K562 (cell line): ENCODE measurements around the gene OR13A1. TPM values are rescaled to one million over a fixed set of nuclear protein-coding genes. Genes with fewer than 3 reads are reported as not detected.

Source experiments
- EP300 ChIP-seq: IDR thresholded peaks from 2 replicates; pipeline ENCODE4 v1.6.1; 2012; ENCODE audit warnings: low read length, improper control_type of control experiment
- ESRRA ChIP-seq: fragments of 450-650 bp; IDR thresholded peaks from 2 replicates; pipeline ENCODE4 v1.6.1; 2014; ENCODE audit warnings: low read depth, mild to moderate bottlenecking, moderate library complexity, borderline replicate concordance
- ILF3 ChIP-seq: fragments of 450-650 bp; IDR thresholded peaks from 2 replicates; pipeline ENCODE4 v1.6.1; 2018; ENCODE audit warnings: antibody characterized with exemption, mild to moderate bottlenecking, moderate library complexity, borderline replicate concordance
- L3MBTL2 ChIP-seq: fragments of 450-650 bp; IDR thresholded peaks from 2 replicates; pipeline ENCODE4 v1.6.1; 2016; ENCODE audit warnings: mild to moderate bottlenecking, moderate library complexity
- NBN ChIP-seq: fragments of 450-650 bp; IDR thresholded peaks from 2 replicates; pipeline ENCODE4 v1.6.1; 2016; ENCODE audit warnings: low read depth, mild to moderate bottlenecking
- SMARCA4 ChIP-seq: fragments of 450-650 bp; IDR thresholded peaks from 2 replicates; pipeline ENCODE4 v1.6.1; 2016
- SMARCC2 ChIP-seq: fragments of 450-650 bp; IDR thresholded peaks from 2 replicates; pipeline ENCODE4 v1.6.1; 2017; ENCODE audit warnings: antibody characterized with exemption, moderate library complexity, mild to moderate bottlenecking, low read depth
- SMARCE1 ChIP-seq: fragments of 450-650 bp; IDR thresholded peaks from 2 replicates; pipeline ENCODE4 v1.7.1; 2016; ENCODE audit warnings: mild to moderate bottlenecking
- TEAD4 ChIP-seq, 2 experiments: sonication (generic) in 1 of 2; formaldehyde crosslinking in 1 of 2; IDR thresholded peaks; 2 replicates each; pipeline versions ENCODE4 v1.6.1 to v1.8.0; 2012 to 2022; ENCODE audit warnings: borderline replicate concordance in 1 of 2, inconsistent platforms in 1 of 2, low read length in 1 of 2, mild to moderate bottlenecking in 1 of 2, missing genetic modification reagents in 1 of 2
- polyA plus RNA-seq, 8 experiments: library from polyadenylated mRNA; depleted of rRNA in 4 of 8; stranded (reverse) in 5 of 8; unstranded in 3 of 8; fragments of >200 nt; fragmentation: Nextera tagmentation in 2 of 8; fragmentation: Illumina TruSeq in 1 of 8; extraction: Ambion mirVana in 2 of 8; extraction: Trizol in 1 of 8; gene quantifications; 2 replicates each; pipeline versions ENCODE4 v1.2.1 to v1.2.3, GENCODE V29; 2011 to 2014; ENCODE audit warnings: inconsistent platforms in 1 of 8, missing spikeins in 1 of 8
- total RNA-seq, 7 experiments: library from RNA; depleted of rRNA in 6 of 7; stranded (reverse); fragments of >200 nt in 6 of 7; fragmentation: Illumina TruSeq in 2 of 7; extraction: Trizol in 2 of 7; gene quantifications; 2 replicates each; pipeline versions ENCODE4 v1.2.1 to v1.2.3, GENCODE V29; 2011 to 2021; ENCODE audit warnings: low replicate concordance in 1 of 7
- TF ChIP-seq, protein P1 (sequence below), 2 experiments: fragments of 450-650 bp; IDR thresholded peaks; 2 replicates each; pipeline ENCODE4 v1.6.1; 2016; ENCODE audit warnings: mild to moderate bottlenecking in 2 of 2, borderline replicate concordance in 1 of 2, low read depth in 1 of 2, moderate library complexity in 1 of 2
- TF ChIP-seq, protein P2 (sequence below): fragments of 450-650 bp; IDR thresholded peaks from 2 replicates; pipeline ENCODE4 v1.6.1; 2017; ENCODE audit warnings: antibody characterized with exemption, mild to moderate bottlenecking

OR13A1 gene
- total and polyA plus RNA-seq, 9 of the 15 experiments (the other 6 are each of a cell fraction or from before 2014, with no cell fraction given) = 0.03 to 0.11 (median 0.06) TPM; not detected in 3

- 0 out of 2 replicates have a peak, but pooled peaks have one; percentile 29 for TF ChIP-seq L3MBTL2
- no peak for TF ChIP-seq ILF3
- peak; percentile 69 for TF ChIP-seq ESRRA
- TF ChIP-seq SMARCE1 = peak; percentile 68
- peak; percentile 50; the same call in 1 of the 2 replicates for TF ChIP-seq SMARCC2
- TF ChIP-seq, protein P1, sequence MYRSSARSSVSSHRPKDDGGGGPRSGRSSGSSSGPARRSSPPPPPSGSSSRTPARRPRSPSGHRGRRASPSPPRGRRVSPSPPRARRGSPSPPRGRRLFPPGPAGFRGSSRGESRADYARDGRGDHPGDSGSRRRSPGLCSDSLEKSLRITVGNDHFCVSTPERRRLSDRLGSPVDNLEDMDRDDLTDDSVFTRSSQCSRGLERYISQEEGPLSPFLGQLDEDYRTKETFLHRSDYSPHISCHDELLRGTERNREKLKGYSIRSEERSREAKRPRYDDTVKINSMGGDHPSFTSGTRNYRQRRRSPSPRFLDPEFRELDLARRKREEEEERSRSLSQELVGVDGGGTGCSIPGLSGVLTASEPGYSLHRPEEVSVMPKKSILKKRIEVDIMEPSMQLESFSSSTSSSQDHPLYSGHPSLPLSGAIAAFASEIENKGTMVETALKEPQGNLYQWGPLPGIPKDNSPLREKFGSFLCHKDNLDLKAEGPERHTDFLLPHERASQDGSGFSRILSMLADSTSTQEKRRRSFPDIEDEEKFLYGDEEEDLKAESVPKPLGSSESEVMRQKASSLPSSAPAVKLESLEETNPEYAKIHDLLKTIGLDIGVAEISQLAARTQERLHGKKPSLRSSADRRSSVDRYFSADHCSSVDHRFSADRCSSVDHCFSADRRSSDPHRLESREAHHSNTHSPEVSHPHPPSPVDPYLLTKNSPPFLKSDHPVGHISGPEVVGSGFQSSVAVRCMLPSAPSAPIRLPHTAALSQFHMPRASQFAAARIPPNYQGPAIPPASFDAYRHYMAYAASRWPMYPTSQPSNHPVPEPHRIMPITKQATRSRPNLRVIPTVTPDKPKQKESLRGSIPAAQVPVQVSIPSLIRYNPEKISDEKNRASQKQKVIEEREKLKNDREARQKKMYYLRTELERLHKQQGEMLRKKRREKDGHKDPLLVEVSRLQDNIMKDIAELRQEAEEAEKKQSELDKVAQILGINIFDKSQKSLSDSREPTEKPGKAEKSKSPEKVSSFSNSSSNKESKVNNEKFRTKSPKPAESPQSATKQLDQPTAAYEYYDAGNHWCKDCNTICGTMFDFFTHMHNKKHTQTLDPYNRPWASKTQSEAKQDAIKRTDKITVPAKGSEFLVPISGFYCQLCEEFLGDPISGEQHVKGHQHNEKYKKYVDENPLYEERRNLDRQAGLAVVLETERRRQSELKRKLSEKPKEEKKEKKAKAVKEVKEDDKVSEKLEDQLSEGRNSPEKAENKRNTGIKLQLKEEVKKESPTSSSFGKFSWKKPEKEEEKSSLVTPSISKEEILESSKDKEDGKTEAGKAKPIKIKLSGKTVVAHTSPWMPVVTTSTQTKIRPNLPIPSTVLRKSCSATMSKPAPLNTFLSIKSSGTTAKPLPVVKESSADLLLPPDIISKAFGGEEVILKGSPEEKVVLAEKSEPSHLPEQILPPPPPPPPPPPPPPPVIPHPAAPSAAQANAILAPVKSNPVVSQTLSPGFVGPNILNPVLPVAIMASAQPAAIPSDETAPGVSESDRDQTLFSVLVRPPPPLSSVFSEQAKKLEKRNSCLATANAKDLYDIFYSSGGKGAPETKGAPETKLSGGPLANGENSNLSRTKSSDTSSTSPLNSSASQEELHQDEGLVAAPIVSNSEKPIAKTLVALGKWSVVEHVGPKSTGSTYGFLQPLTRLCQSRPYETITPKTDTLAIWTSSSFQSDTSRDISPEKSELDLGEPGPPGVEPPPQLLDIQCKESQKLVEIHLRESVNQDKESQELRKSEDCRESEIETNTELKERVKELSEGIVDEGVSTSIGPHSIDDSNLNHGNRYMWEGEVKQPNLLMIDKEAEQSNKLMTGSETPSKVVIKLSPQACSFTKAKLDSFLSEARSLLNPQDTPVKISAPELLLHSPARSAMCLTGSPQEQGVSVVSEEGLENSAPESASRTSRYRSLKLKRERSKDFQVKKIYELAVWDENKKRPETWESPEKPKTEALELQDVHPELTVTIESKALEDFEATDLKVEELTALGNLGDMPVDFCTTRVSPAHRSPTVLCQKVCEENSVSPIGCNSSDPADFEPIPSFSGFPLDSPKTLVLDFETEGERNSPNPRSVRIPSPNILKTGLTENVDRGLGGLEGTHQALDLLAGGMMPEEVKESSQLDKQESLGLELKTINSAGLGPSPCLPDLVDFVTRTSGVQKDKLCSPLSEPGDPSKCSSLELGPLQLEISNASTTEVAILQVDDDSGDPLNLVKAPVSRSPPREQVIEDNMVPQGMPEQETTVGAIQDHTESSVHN (IDR thresholded peaks at IDR 0.05; ENCODE audit: borderline replicate concordance in 1 of 2, low read depth in 1 of 2) = no peak
- TF ChIP-seq, protein P2, sequence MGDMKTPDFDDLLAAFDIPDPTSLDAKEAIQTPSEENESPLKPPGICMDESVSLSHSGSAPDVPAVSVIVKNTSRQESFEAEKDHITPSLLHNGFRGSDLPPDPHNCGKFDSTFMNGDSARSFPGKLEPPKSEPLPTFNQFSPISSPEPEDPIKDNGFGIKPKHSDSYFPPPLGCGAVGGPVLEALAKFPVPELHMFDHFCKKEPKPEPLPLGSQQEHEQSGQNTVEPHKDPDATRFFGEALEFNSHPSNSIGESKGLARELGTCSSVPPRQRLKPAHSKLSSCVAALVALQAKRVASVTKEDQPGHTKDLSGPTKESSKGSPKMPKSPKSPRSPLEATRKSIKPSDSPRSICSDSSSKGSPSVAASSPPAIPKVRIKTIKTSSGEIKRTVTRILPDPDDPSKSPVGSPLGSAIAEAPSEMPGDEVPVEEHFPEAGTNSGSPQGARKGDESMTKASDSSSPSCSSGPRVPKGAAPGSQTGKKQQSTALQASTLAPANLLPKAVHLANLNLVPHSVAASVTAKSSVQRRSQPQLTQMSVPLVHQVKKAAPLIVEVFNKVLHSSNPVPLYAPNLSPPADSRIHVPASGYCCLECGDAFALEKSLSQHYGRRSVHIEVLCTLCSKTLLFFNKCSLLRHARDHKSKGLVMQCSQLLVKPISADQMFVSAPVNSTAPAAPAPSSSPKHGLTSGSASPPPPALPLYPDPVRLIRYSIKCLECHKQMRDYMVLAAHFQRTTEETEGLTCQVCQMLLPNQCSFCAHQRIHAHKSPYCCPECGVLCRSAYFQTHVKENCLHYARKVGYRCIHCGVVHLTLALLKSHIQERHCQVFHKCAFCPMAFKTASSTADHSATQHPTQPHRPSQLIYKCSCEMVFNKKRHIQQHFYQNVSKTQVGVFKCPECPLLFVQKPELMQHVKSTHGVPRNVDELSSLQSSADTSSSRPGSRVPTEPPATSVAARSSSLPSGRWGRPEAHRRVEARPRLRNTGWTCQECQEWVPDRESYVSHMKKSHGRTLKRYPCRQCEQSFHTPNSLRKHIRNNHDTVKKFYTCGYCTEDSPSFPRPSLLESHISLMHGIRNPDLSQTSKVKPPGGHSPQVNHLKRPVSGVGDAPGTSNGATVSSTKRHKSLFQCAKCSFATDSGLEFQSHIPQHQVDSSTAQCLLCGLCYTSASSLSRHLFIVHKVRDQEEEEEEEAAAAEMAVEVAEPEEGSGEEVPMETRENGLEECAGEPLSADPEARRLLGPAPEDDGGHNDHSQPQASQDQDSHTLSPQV = 0 out of 2 replicates have a peak, but pooled peaks have one; percentile 27
- peak; percentile 76 for TF ChIP-seq EP300
- peak; percentile 90 for TF ChIP-seq SMARCA4
- peak; percentile 83 for TF ChIP-seq TEAD4 (IDR thresholded peaks at IDR 0.05; ENCODE audit: low read length)
- no peak for TF ChIP-seq TEAD4 (CRISPR knock-in tag; IDR thresholded peaks at IDR 0.05; ENCODE audit: borderline replicate concordance)
- TF ChIP-seq NBN = 0 out of 2 replicates have a peak, but pooled peaks have one; percentile 18
Measured at GRCh38 chr10:45261946-45262345, 53.5 kb downstream of the OR13A1 start (continued).
